ENCODE data around the gene TNRC6A. TPM values are rescaled to one million over a fixed set of nuclear protein-coding genes. Genes with fewer than 3 reads are reported as not detected.

Gene TNRC6A
- total RNA-seq, 6 experiments from 2014 or later: 17.0 to 38.4 (median 23.1) TPM

DNA sequence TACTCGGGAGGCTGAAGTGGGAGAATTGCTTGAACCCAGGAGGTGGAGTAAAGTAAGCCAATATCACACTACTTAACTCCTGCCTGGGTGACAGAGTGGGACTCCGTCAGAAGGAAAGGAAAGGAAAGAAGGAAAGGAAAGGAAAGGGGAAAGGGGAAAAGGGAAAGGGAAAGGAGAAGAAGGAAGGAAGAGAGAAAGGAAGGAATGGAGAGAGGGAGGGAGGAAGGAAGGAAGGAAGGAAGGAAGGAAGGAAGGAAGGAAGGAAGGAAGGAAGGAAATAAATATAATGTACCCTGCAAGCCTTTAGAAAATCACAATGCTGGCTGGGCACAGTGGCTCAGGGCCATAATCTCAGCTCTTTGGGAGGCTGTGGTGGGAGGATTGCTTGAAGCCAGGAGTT is 143.6 kb downstream of the TNRC6A start:
- 70% methylated on average over 2 of the region's 2 CpGs for WGBS (ENCODE audit: insufficient coverage, low coverage, low lambda C conversion rate, missing lambda C conversion rate)
- Histone ChIP-seq H3K4me1 (no peaks in the 10 kb centered on the region), H3K36me3 (no peaks in the 10 kb centered on the region), H3K9me3 (no peaks in the 10 kb centered on the region), H3K27ac (no peak overlapping the region), H3K27me3 (no peaks in the 10 kb centered on the region), H3K4me3 (no peak overlapping the region)
- ATAC-seq: no peak
- no peak for DNase-seq
- intact Hi-C loops (cut with DNase I): no loop called here
- no peak for TF ChIP-seq POLR2A (IDR thresholded peaks at IDR 0.05)
- TF ChIP-seq, protein P1, sequence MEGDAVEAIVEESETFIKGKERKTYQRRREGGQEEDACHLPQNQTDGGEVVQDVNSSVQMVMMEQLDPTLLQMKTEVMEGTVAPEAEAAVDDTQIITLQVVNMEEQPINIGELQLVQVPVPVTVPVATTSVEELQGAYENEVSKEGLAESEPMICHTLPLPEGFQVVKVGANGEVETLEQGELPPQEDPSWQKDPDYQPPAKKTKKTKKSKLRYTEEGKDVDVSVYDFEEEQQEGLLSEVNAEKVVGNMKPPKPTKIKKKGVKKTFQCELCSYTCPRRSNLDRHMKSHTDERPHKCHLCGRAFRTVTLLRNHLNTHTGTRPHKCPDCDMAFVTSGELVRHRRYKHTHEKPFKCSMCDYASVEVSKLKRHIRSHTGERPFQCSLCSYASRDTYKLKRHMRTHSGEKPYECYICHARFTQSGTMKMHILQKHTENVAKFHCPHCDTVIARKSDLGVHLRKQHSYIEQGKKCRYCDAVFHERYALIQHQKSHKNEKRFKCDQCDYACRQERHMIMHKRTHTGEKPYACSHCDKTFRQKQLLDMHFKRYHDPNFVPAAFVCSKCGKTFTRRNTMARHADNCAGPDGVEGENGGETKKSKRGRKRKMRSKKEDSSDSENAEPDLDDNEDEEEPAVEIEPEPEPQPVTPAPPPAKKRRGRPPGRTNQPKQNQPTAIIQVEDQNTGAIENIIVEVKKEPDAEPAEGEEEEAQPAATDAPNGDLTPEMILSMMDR (IDR thresholded peaks at IDR 0.05): no peak

DNA sequence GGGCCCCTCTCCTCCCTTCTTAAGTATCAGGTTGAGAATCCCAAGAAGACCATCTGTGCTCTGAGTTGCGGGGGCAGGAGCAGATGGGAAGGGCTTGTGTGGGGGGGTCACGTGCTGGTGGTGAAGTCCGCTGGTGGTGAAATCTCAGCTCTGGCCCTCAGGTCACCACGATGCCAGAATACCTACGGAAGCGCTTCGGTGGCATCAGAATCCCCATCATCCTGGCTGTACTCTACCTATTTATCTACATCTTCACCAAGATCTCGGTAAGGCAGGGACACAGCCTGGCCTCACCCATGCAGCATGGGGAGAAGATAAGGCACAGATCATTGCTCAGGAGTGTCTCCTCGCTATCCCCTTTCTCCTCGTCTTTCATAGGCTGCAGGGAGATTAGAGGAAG is 146.0 kb downstream of the TNRC6A start:
- DNase-seq (no peak), ATAC-seq (no peak)
- no peaks in the 10 kb centered on the region for H3K4me1 ChIP-seq
- no peaks in the 10 kb centered on the region for H3K27me3 ChIP-seq
- TF ChIP-seq, protein P1 (IDR thresholded peaks at IDR 0.05): no peak
- TF ChIP-seq POLR2A (IDR thresholded peaks at IDR 0.05): no peak
- H3K4me3 ChIP-seq: no peak overlapping the region
- intact Hi-C loops (cut with DNase I): no loop called here
- no peaks in the 10 kb centered on the region for H3K36me3 ChIP-seq
- no peaks in the 10 kb centered on the region for H3K9me3 ChIP-seq
- no peak overlapping the region for H3K27ac ChIP-seq
- 83% methylated on average over 8 of the region's 10 CpGs for WGBS (ENCODE audit: insufficient coverage, low coverage, low lambda C conversion rate, missing lambda C conversion rate)

Other genes starting within 250 kb of the TNRC6A start
- 10 to 100 TPM; 16.0 to 24.8 (median 20.1) TPM for gene RBBP6, start 190.1 kb upstream of the TNRC6A start, total RNA-seq
- 1 to 10 TPM in 4 of 6 experiments, under 1 TPM in 2; 0.43 to 1.6 (median 1.2) TPM for gene SLC5A11, start 116.3 kb downstream of the TNRC6A start, total RNA-seq

Data from right lobe of liver (tissue), 6 donors.